Stomach (tissue), 9 donors: ENCODE data around the gene NT5C2. TPM values are rescaled to one million over a fixed set of nuclear protein-coding genes. Genes with fewer than 3 reads are reported as not detected.

ENCODE experiments used
- DNase-seq, 2 donors: peaks; one replicate each; pipeline versions ENCODE4 v3.0.0 to v3.0.0-alpha.2; 2013 to 2019
- H3K27ac ChIP-seq, 5 donors: fragments of 200-600 bp in 4 of 5; sonication (generic) in 4 of 5; one replicate each; pipeline ENCODE4 v1.5.1; 2013 to 2019; ENCODE audit warnings: mild to moderate bottlenecking in 1 of 5, moderate library complexity in 1 of 5
- H3K27me3 ChIP-seq, 3 donors: fragments of 200-600 bp; sonication (generic); one replicate each; pipeline ENCODE4 v1.5.1; 2017 to 2019; ENCODE audit warnings: mixed run types in 1 of 3
- H3K36me3 ChIP-seq, 4 donors: fragments of 200-600 bp; sonication (generic); 1 replicate in 3 of 4; 2 replicates in 1 of 4; pipeline ENCODE4 v1.5.1; 2016 to 2019
- H3K4me1 ChIP-seq, 4 donors: fragments of 200-600 bp; sonication (generic); one replicate each; pipeline ENCODE4 v1.5.1; 2016 to 2019
- H3K4me3 ChIP-seq, 4 donors: fragments of 200-600 bp; sonication (generic) in 3 of 4; one replicate each; pipeline ENCODE4 v1.5.1; 2016 to 2019; ENCODE audit warnings: mild to moderate bottlenecking in 1 of 4
- H3K9me3 ChIP-seq, 4 donors: fragments of 200-600 bp; sonication (generic); one replicate each; pipeline ENCODE4 v1.5.1; 2016 to 2019
- EP300 ChIP-seq: sonication (generic); formaldehyde crosslinking; IDR thresholded peaks from one replicate; pipeline ENCODE4 v1.6.1; 2017; ENCODE audit warnings: antibody characterized with exemption
- POLR2A ChIP-seq, 4 donors: fragments of 450-650 bp; IDR thresholded peaks; one replicate each; pipeline ENCODE4 v1.6.1; 2016; ENCODE audit warnings: antibody characterized with exemption in 4 of 4, control low read depth in 2 of 4, mild to moderate bottlenecking in 1 of 4, moderate library complexity in 1 of 4
- POLR2AphosphoS5 ChIP-seq, 3 donors: sonication (generic); formaldehyde crosslinking; IDR thresholded peaks; one replicate each; pipeline ENCODE4 v1.6.1; 2016; ENCODE audit warnings: antibody characterized with exemption in 3 of 3
- WGBS, 5 donors: extraction: QIAGEN DNeasy Blood & Tissue Kit in 3 of 5; methylation state at CpG; one replicate each; pipeline versions ENCODE4 v1.1.5 to v1.1.7; 2013 to 2018; 5-methylcytosine and 5-hydroxymethylcytosine counted together
- intact Hi-C: fragments of 100-400 bp; cut with DNase I; formaldehyde crosslinking; loops from one replicate; pipeline ENCODE4 v1.15.1; 2023; ENCODE audit warnings: low total_unique reads
- polyA plus RNA-seq, 3 donors: library from polyadenylated mRNA; stranded (reverse); fragments of 200-250 nt; gene quantifications; one replicate each; pipeline ENCODE4 v1.2.3, GENCODE V29; 2013
- total RNA-seq, 5 donors: library from RNA; depleted of rRNA; stranded (reverse); fragments of >200 nt; gene quantifications; one replicate each; pipeline versions ENCODE4 v1.1.0 to v1.2.3, GENCODE V29; 2014 to 2016
- TF ChIP-seq, protein P1 (sequence below), 7 experiments: fragments of 450-650 bp in 4 of 7; fragments of 200-600 bp in 3 of 7; sonication (generic) in 3 of 7; IDR thresholded peaks; one replicate each; pipeline ENCODE4 v1.5.1; 2016 to 2019; ENCODE audit warnings: antibody characterized with exemption in 7 of 7, control low read depth in 2 of 7, mild to moderate bottlenecking in 1 of 7
- donor health status: healthy with polysubstance abuse.
- donor health status: Bipolar disorder and iron deficiency.
- donor health status: healthy.

NT5C2 gene
- total and polyA plus RNA-seq, 8 donors = 20.0 to 176 (median 35.6) TPM

- H3K27me3 ChIP-seq = no peaks in the 10 kb centered on the region
- peaks cover 4 to 76% (median 72%) of the 10 kb centered on the region in 4 donors for H3K36me3 ChIP-seq
- 86 to 100% (median 89%) methylated on average over 3 to 4 of the region's 4 CpGs for WGBS, 5 donors
- intact Hi-C loops = no loop called here
- no peaks in the 10 kb centered on the region for H3K4me1 ChIP-seq
- no peak for DNase-seq
- H3K4me3 ChIP-seq = no peak overlapping the region
- TF ChIP-seq POLR2AphosphoS5 (IDR thresholded peaks at IDR 0.05) (no peak), EP300 (no peak), POLR2A (IDR thresholded peaks at IDR 0.05) (no peak)
- TF ChIP-seq, protein P1, sequence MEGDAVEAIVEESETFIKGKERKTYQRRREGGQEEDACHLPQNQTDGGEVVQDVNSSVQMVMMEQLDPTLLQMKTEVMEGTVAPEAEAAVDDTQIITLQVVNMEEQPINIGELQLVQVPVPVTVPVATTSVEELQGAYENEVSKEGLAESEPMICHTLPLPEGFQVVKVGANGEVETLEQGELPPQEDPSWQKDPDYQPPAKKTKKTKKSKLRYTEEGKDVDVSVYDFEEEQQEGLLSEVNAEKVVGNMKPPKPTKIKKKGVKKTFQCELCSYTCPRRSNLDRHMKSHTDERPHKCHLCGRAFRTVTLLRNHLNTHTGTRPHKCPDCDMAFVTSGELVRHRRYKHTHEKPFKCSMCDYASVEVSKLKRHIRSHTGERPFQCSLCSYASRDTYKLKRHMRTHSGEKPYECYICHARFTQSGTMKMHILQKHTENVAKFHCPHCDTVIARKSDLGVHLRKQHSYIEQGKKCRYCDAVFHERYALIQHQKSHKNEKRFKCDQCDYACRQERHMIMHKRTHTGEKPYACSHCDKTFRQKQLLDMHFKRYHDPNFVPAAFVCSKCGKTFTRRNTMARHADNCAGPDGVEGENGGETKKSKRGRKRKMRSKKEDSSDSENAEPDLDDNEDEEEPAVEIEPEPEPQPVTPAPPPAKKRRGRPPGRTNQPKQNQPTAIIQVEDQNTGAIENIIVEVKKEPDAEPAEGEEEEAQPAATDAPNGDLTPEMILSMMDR (IDR thresholded peaks at IDR 0.05) = no peak
- H3K27ac ChIP-seq = no peak overlapping the region
- no peaks in the 10 kb centered on the region for H3K9me3 ChIP-seq
These were observed 112.0 kb downstream of the NT5C2 start for GRCh38 chr10:103080891-103081581.

GRCh38 chr10:103079946-103080345 is 113.1 kb downstream of the NT5C2 start:
- Histone ChIP-seq H3K27me3 (no peaks in the 10 kb centered on the region), H3K9me3 (no peaks in the 10 kb centered on the region), H3K36me3 (peaks cover 5 to 71% (median 68%) of the 10 kb centered on the region in 4 donors), H3K4me1 (no peaks in the 10 kb centered on the region), H3K27ac (no peak overlapping the region), H3K4me3 (no peak overlapping the region)
- intact Hi-C loops = loop anchor here (10.0 kb wide), 1 partner anchor 245 kb away; the partner anchor contains the start of gene CYP17A1
- WGBS, 5 donors = 85 to 91% (median 87%) methylated on average over 8 to 11 of the region's 11 CpGs
- DNase-seq = no peak
- TF ChIP-seq POLR2A (IDR thresholded peaks at IDR 0.05) = no peak
- TF ChIP-seq, protein P1 (IDR thresholded peaks at IDR 0.05) = no peak
- TF ChIP-seq POLR2AphosphoS5 (IDR thresholded peaks at IDR 0.05) = no peak
- no peak for TF ChIP-seq EP300

GRCh38 chr10:103079100-103079499 is 114.0 kb downstream of the NT5C2 start:
- peaks cover 5 to 63% (median 60%) of the 10 kb centered on the region in 4 donors for H3K36me3 ChIP-seq
- WGBS, 5 donors = 93 to 99% (median 97%) methylated on average over 6 to 7 of the region's 7 CpGs
- H3K9me3 ChIP-seq = no peaks in the 10 kb centered on the region
- TF ChIP-seq EP300 = no peak
- TF ChIP-seq POLR2A (IDR thresholded peaks at IDR 0.05) = no peak
- TF ChIP-seq, protein P1 (IDR thresholded peaks at IDR 0.05) = no peak
- intact Hi-C loops = loop anchor here (10.0 kb wide), 1 partner anchor 244 kb away; the partner anchor contains the start of gene CYP17A1
- no peaks in the 10 kb centered on the region for H3K4me1 ChIP-seq
- no peak overlapping the region for H3K4me3 ChIP-seq
- no peaks in the 10 kb centered on the region for H3K27me3 ChIP-seq
- DNase-seq = no peak
- H3K27ac ChIP-seq = no peak overlapping the region

DNA sequence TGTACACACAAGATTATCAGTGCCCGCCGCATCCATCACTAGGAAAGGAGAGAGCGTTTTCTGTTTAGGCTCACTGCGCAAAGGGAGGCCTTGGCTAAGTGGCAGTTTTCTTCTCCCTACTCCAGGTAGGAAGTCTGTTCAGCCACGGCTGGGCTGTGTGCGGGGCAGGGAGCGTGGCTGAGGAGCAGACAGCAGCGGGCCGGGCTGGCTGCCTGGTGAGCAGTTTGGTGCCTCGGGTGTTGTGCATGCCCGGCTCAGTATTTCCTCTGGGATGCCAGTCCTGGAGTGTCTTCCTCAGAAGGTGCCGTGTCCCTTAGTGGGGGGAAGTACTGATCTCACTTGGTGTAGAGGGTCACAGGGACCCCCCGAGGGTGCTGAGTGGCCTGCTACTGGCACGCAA is 114.4 kb downstream of the NT5C2 start:
- Histone ChIP-seq H3K36me3 (peaks cover 5 to 59% (median 56%) of the 10 kb centered on the region in 4 donors), H3K9me3 (no peaks in the 10 kb centered on the region), H3K27me3 (no peaks in the 10 kb centered on the region), H3K4me1 (no peaks in the 10 kb centered on the region), H3K4me3 (no peak overlapping the region), H3K27ac (no peak overlapping the region)
- no peak for DNase-seq
- intact Hi-C loops = loop anchor here (10.0 kb wide), 1 partner anchor 244 kb away; the partner anchor contains the start of gene CYP17A1
- WGBS, 5 donors = 86 to 93% (median 89%) methylated on average over 13 to 14 of the region's 14 CpGs
- TF ChIP-seq POLR2A (IDR thresholded peaks at IDR 0.05) = no peak
- no peak for TF ChIP-seq POLR2AphosphoS5 (IDR thresholded peaks at IDR 0.05)
- no peak for TF ChIP-seq EP300
- TF ChIP-seq, protein P1 (IDR thresholded peaks at IDR 0.05) = no peak
